ENCODE results near the gene TEK.

TEK gene

GRCh38 chr9:27110181-27110580 lies 1.2 kb downstream of the TEK start:
- TF ChIP-seq, protein P1, sequence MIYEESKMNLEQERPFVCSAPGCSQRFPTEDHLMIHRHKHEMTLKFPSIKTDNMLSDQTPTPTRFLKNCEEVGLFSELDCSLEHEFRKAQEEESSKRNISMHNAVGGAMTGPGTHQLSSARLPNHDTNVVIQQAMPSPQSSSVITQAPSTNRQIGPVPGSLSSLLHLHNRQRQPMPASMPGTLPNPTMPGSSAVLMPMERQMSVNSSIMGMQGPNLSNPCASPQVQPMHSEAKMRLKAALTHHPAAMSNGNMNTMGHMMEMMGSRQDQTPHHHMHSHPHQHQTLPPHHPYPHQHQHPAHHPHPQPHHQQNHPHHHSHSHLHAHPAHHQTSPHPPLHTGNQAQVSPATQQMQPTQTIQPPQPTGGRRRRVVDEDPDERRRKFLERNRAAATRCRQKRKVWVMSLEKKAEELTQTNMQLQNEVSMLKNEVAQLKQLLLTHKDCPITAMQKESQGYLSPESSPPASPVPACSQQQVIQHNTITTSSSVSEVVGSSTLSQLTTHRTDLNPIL (CRISPR knock-in tag; IDR thresholded peaks at IDR 0.05; ENCODE audit: low read depth): no peak
- TF ChIP-seq GLIS3 (CRISPR knock-in tag; IDR thresholded peaks at IDR 0.05) (no peak), BACH2 (CRISPR knock-in tag; IDR thresholded peaks at IDR 0.05; ENCODE audit: borderline replicate concordance) (no peak), ESRRG (CRISPR knock-in tag; IDR thresholded peaks at IDR 0.05) (no peak), ZFP3 (CRISPR knock-in tag; IDR thresholded peaks at IDR 0.05) (no peak), ZNF8 (CRISPR knock-in tag; IDR thresholded peaks at IDR 0.05) (no peak), POU6F1 (CRISPR knock-in tag; IDR thresholded peaks at IDR 0.05; ENCODE audit: borderline replicate concordance, low read depth) (no peak), PATZ1 (CRISPR knock-in tag; IDR thresholded peaks at IDR 0.05; ENCODE audit: borderline replicate concordance) (no peak), ZNF70 (CRISPR knock-in tag; IDR thresholded peaks at IDR 0.05) (no peak), ARNTL (CRISPR knock-in tag; IDR thresholded peaks at IDR 0.05; ENCODE audit: borderline replicate concordance, low read depth) (no peak), ZNF565 (CRISPR knock-in tag; conservative IDR thresholded peaks at IDR 0.05; ENCODE audit: low read depth) (no peak), ISL1 (CRISPR knock-in tag; IDR thresholded peaks at IDR 0.05) (no peak), PPARA (CRISPR knock-in tag; IDR thresholded peaks at IDR 0.05; ENCODE audit: borderline replicate concordance) (no peak)
- TF ChIP-seq, protein P2, sequence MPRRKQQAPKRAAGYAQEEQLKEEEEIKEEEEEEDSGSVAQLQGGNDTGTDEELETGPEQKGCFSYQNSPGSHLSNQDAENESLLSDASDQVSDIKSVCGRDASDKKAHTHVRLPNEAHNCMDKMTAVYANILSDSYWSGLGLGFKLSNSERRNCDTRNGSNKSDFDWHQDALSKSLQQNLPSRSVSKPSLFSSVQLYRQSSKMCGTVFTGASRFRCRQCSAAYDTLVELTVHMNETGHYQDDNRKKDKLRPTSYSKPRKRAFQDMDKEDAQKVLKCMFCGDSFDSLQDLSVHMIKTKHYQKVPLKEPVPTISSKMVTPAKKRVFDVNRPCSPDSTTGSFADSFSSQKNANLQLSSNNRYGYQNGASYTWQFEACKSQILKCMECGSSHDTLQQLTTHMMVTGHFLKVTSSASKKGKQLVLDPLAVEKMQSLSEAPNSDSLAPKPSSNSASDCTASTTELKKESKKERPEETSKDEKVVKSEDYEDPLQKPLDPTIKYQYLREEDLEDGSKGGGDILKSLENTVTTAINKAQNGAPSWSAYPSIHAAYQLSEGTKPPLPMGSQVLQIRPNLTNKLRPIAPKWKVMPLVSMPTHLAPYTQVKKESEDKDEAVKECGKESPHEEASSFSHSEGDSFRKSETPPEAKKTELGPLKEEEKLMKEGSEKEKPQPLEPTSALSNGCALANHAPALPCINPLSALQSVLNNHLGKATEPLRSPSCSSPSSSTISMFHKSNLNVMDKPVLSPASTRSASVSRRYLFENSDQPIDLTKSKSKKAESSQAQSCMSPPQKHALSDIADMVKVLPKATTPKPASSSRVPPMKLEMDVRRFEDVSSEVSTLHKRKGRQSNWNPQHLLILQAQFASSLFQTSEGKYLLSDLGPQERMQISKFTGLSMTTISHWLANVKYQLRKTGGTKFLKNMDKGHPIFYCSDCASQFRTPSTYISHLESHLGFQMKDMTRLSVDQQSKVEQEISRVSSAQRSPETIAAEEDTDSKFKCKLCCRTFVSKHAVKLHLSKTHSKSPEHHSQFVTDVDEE (CRISPR knock-in tag; IDR thresholded peaks at IDR 0.05): no peak
- ATAC-seq: no peak

DNA sequence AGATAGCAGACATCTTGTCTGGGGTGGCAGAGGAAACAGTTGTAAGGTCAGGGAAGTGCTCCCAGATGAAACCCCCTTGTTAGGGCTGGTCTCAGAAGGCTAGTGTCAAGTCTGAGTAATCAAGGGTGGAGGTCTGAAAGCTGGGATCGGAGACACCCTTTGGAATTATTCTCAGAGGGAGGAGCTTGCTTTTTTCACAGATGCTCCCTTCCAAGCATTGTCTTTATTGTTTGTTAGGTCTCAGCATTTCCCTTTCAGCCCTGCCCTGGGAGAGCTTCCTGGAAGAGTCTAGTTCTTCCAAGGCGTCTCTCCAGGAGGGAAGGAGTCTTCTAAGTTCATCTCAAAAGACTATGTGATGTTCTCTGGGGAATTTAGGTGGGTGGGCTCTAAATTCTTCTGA lies 3.2 kb downstream of the TEK start:
- no peak for ATAC-seq

More for the DNA sequence above, 3.2 kb downstream of the TEK start:
- TF ChIP-seq, protein P3, sequence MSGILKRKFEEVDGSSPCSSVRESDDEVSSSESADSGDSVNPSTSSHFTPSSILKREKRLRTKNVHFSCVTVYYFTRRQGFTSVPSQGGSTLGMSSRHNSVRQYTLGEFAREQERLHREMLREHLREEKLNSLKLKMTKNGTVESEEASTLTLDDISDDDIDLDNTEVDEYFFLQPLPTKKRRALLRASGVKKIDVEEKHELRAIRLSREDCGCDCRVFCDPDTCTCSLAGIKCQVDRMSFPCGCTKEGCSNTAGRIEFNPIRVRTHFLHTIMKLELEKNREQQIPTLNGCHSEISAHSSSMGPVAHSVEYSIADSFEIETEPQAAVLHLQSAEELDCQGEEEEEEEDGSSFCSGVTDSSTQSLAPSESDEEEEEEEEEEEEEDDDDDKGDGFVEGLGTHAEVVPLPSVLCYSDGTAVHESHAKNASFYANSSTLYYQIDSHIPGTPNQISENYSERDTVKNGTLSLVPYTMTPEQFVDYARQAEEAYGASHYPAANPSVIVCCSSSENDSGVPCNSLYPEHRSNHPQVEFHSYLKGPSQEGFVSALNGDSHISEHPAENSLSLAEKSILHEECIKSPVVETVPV (CRISPR knock-in tag; IDR thresholded peaks at IDR 0.05): no peak
- no peak for TF ChIP-seq BACH2 (CRISPR knock-in tag; IDR thresholded peaks at IDR 0.05; ENCODE audit: borderline replicate concordance)
- TF ChIP-seq ESRRG (CRISPR knock-in tag; IDR thresholded peaks at IDR 0.05): no peak
- no peak for TF ChIP-seq CSDC2 (CRISPR knock-in tag; IDR thresholded peaks at IDR 0.05)
- no peak for TF ChIP-seq ISL1 (CRISPR knock-in tag; IDR thresholded peaks at IDR 0.05)
- no peak for TF ChIP-seq PPARA (CRISPR knock-in tag; IDR thresholded peaks at IDR 0.05; ENCODE audit: borderline replicate concordance)
- TF ChIP-seq SNAI2 (CRISPR knock-in tag; IDR thresholded peaks at IDR 0.05): no peak
- TF ChIP-seq ARNTL (CRISPR knock-in tag; IDR thresholded peaks at IDR 0.05; ENCODE audit: borderline replicate concordance, low read depth): no peak
- TF ChIP-seq ZNF565 (CRISPR knock-in tag; conservative IDR thresholded peaks at IDR 0.05; ENCODE audit: low read depth): no peak
- TF ChIP-seq OSR1 (CRISPR knock-in tag; IDR thresholded peaks at IDR 0.05): no peak
- TF ChIP-seq, protein P2 (CRISPR knock-in tag; IDR thresholded peaks at IDR 0.05): no peak
- no peak for TF ChIP-seq ZC3H10 (CRISPR knock-in tag; IDR thresholded peaks at IDR 0.05)

Measured in SK-N-SH treated with all-trans-retinoic acid at 6 μM for 48 hours (cell line).